Stromal cell of bone marrow (primary cell): ENCODE data around the gene POU2F2.
"Not testable (repeated sequence)": the region's sequence is repeated elsewhere in the genome, so short reads cannot be mapped to it uniquely, and the experiment has no call there.

ENCODE experiments used
- DNase-seq: peaks from one replicate; pipeline ENCODE4 v3.0.0-alpha.2; 2012; ENCODE audit warnings: low read depth

The POU2F2 gene

GRCh38 chr19:42059196-42059595, 73.0 kb downstream of the POU2F2 start:
- DNase-seq = no peak

GRCh38 chr19:42057846-42058245, 74.4 kb downstream of the POU2F2 start:
- no peak for DNase-seq

DNA sequence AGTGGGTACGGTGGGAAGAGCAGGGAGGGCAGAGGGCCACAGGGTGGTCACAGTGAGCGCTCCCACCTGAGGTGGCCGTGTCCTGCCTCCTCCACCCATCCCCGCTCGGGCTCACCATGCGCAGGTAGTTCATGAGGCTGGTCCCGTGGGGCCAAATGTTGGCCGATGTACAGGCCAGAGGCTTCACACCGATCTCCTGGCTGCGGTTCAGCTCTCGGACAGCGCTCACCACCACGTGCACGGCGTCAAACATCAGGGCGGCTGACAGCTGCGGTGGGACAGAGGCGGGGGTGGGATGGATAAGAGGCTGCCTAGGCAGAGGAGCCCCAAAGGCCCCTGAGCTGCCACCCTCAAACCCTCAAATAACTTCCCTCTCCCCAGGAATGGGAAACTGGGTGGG, 78.0 kb downstream of the POU2F2 start:
- DNase-seq = no peak

- no peak for DNase-seq
Observed at GRCh38 chr19:42053037-42053935, 79.0 kb downstream of the POU2F2 start.

DNA sequence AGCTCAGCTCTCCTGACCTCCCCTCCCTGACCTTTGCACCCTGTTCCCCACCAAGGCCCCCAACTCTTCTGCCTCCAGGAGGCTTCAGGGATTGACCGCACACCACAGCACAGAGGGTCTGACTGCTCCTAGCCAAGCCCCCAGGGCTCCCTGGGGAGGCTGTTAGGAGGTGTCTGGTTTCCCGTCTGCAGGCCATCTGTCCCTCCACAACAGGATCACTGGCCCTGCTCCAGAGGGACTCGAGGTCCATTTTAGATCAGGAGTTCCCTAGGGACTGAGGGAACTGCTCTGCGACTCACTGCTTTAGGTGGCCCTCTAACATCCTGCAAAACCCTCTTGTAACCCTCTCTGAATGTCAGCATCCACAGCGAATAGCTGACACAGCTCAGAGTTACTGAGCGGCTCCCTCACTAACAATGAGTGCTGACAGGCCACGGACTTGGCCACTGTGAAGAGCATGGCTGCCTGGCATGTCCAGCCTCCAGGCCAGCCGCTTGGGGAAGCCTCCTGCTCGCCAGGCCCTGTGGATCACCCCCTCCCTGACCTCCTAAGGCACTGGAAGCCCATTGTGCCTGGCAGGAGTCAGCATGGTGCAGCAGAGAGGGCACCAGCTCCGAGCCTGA, 79.9 kb downstream of the POU2F2 start:
- DNase-seq = no peak

DNA sequence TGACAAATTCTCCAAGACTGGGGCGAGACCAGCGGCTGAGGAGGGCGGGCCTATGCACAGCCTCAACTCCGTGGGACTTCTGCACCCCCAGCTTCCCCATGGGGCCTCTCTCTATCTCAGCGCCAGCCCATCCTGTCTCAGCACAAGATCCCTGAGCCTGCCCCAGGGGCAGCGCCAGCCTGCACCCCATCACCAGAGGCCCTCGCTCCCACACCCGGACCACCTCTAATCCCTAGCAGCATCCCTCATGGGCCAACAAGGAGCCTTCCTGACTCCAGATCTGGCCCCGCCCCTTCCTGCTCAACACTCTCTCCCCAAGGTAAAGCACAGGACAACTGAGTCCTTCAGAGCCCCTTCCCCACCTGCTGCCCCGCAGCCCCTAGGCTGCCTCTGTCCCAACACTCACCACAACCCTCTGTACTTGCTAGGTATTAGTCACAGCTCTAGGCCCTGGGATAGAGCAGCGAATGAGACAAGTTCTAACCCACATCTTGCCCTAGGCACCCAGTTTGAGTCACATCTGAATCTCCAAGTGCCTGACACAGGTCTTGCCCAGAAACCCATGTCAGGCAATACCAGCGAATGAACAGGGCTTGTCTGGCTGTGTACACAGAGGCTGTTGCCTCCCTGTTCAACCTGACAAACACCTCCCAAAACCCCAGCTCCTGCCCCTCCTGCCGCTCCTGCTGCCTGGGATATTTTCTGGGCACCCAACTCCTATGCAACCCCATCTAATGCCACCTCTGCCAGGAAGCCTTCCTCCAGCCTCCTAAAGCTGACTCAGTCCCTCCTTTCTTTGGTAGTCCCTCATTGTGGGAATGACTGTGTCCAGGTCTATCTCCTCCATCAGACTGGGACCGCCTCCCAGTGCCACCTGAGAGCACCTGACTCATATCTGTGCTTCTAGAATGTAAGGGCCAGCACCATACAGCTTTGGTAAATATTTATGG, 80.8 kb downstream of the POU2F2 start:
- no peak for DNase-seq

DNA sequence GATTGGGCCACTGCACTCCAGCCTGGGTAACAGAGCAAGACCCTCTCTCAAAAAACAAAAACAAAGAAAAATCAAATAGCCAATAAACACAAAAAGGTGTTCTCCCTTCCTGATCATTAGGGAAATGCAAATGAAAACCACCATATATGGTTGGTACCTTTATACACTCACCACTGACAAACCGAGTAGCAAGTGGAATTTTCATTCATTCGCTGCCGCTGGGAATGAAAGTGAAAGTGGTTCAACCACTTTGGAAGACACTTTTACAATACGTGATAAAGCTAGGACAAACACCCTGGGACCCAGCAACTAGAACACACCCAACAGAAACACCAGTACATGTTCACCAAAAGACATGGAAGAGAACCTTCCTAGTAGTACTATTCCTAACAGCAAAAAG, 83.3 kb downstream of the POU2F2 start:
- no peak for DNase-seq

DNA sequence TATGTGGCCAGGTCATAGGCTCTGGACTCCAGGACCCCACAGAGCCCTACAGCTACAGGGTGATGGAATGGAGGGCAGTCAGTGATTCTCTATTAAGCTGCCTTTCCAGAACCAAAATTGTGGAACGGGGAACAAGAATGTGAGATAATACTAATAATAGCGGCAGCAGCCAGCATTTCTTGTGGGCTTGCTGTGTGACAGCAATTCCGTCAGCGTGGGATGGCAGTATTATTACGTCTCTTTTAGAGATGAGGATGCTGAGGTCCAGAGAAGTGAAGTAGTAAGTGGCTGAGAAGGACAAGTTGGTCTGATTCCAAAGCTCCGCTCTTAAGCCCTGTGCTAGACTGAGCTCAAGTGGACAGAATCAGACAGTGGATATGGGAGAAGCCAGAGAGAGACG, 86.7 kb downstream of the POU2F2 start:
- DNase-seq = no peak

- no peak for DNase-seq
Observed at GRCh38 chr19:42042455-42043170, 89.6 kb downstream of the POU2F2 start.

DNA sequence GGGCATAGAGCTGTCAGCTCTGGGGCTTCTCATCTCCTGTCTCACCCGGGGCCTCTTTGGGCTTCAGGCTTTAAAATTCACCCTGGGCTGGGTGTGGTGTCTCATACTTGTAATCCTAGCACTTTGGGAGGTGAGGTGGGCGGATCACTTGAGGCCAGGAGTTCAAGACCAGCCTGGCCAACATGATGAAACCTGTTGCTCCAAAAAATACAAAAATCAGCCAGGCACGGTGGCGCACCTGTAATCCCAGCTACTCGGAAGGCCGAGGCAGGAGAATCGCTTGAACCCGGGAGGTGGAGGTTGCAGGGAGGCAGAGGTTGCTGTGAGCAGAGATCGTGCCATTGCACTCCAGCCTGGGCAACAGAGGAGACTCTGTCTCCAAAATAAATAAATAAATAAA, 91.8 kb downstream of the POU2F2 start:
- not testable (repeated sequence) for DNase-seq

DNA sequence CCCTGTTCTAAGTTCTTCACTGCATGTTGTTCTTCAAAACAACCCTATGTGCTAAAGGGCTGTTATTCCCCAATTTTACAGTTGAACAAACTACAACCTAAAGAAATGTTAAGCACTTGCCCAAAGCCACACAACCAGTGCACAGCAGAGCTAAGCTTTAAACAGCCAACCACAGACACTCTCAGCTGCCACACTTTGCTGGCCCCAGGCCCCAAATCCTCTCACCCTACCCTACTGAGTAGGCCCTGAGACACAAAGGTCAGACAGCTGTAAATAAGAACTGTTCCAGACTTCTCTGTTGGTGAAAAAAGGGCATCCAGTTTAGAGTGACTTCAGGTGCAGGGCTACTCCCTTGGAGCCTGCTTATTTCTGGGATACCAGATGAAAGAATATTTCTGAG, 92.2 kb downstream of the POU2F2 start:
- no peak for DNase-seq

DNA sequence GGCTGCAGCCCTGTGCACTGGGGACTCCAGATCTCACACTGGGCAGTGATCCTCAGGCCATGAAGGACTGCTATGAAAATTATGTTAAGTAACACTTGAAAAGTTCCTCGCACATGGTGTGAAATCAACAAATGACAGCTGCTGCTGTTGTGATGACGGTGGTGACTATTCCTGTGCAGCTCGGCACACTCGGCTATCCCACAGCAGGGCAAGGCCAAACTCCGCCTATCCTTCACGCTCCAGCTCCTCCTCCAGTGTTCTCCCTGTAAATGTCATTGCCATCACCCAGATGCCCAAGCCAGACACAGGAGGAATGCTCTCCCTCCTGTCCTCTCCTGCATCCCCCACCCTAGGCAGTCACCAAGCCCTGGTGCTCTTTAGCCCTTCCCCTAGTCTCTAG, 93.6 kb downstream of the POU2F2 start:
- DNase-seq = no peak

- no peak for DNase-seq
Observed at GRCh38 chr19:42037649-42038048, 94.6 kb downstream of the POU2F2 start.
